IMR-90 (cell line): ENCODE results near the gene CEP83. TPM values are rescaled to one million over a fixed set of nuclear protein-coding genes. Genes with fewer than 3 reads are reported as not detected.

Experiments
- ATAC-seq: fragments of 200-7000 bp; cut with Tn5 transposase; 2 replicates; pipeline ENCODE4 v1.9.1; 2020; ENCODE audit warnings: low read depth, mild to moderate bottlenecking, moderate library complexity
- BruUV-seq: library from RNA; stranded (reverse); fragments of 400-500 nt; replicated peaks from 2 replicates; lab custom pipeline; 2021; lab: Mats Ljungman, UMichigan
- CTCF ChIA-PET: fragments of 300-600 bp; formaldehyde crosslinking; extraction: SDS; loops from one replicate; lab custom pipeline; 2021; ENCODE audit warnings: antibody characterized with exemption; lab: Yijun Ruan, JAX
- POLR2A ChIA-PET: fragments of 300-600 bp; sonication (Branson Sonifier 250); formaldehyde crosslinking; loops from one replicate; lab custom pipeline; 2022; ENCODE audit warnings: antibody characterized with exemption; ENCODE audit not compliant: unreplicated experiment; lab: Charles Lee
- DNase-seq: peaks from one replicate; pipeline ENCODE4 v3.0.0; 2013
- H2AFZ ChIP-seq: replicated peaks from 2 replicates; pipeline ENCODE3; 2013; ENCODE audit warnings: low read length, mild to moderate bottlenecking; ENCODE audit not compliant: poor library complexity
- H2AK5ac ChIP-seq: 2 replicates; pipeline ENCODE4 v1.6.1; 2013; ENCODE audit warnings: low read depth, low read length, inconsistent platforms
- H2AK9ac ChIP-seq: replicated peaks from 2 replicates; pipeline ENCODE3; 2013; ENCODE audit warnings: mild to moderate bottlenecking, low read depth, low read length, moderate library complexity; ENCODE audit not compliant: poor library complexity
- H2BK120ac ChIP-seq: 2 replicates; pipeline ENCODE4 v1.6.1; 2013; ENCODE audit warnings: low read depth, low read length, inconsistent platforms
- H2BK15ac ChIP-seq: 3 replicates; pipeline ENCODE4 v1.6.1; 2013; ENCODE audit warnings: low read depth, low read length, inconsistent platforms
- H2BK20ac ChIP-seq: 2 replicates; pipeline ENCODE4 v1.6.1; 2013; ENCODE audit warnings: low read depth, mild to moderate bottlenecking, inconsistent platforms, low read length, moderate library complexity
- H2BK5ac ChIP-seq: 2 replicates; pipeline ENCODE4 v1.6.1; 2013; ENCODE audit warnings: mild to moderate bottlenecking, low read depth, low read length, inconsistent platforms; ENCODE audit not compliant: poor library complexity, severe bottlenecking
- H3K14ac ChIP-seq: replicated peaks from 2 replicates; pipeline ENCODE4 v1.6.1; 2013; ENCODE audit warnings: low read depth, low read length, inconsistent platforms
- H3K18ac ChIP-seq: 2 replicates; pipeline ENCODE4 v1.6.1; 2013; ENCODE audit warnings: low read depth, low read length, control low read depth
- H3K23ac ChIP-seq: 2 replicates; pipeline ENCODE4 v1.6.1; 2013; ENCODE audit warnings: low read depth, low read length, inconsistent platforms
- H3K27ac ChIP-seq: 2 replicates; pipeline ENCODE4 v1.5.1; 2013; ENCODE audit warnings: mild to moderate bottlenecking, control low read depth, low read length; ENCODE audit not compliant: insufficient read depth
- H3K27me3 ChIP-seq: 2 replicates; pipeline ENCODE4 v1.6.1; 2013; ENCODE audit warnings: low read length; ENCODE audit not compliant: control insufficient read depth, insufficient read depth
- H3K36me3 ChIP-seq: 2 replicates; pipeline ENCODE4 v1.6.1; 2013; ENCODE audit warnings: low read length, mixed read lengths; ENCODE audit not compliant: control insufficient read depth, insufficient read depth
- H3K4ac ChIP-seq: 2 replicates; pipeline ENCODE4 v1.6.1; 2013; ENCODE audit warnings: low read depth, low read length, inconsistent platforms
- H3K4me1 ChIP-seq: 2 replicates; pipeline ENCODE4 v1.6.1; 2013; ENCODE audit warnings: low read length, mixed read lengths; ENCODE audit not compliant: control insufficient read depth, insufficient read depth
- H3K4me2 ChIP-seq: 2 replicates; pipeline ENCODE4 v1.6.1; 2013; ENCODE audit warnings: low read depth, mild to moderate bottlenecking, control low read depth, low read length, moderate library complexity
- H3K4me3 ChIP-seq: 2 replicates; pipeline ENCODE4 v1.5.1; 2013; ENCODE audit warnings: low read depth, mild to moderate bottlenecking, control low read depth, low read length, moderate library complexity; ENCODE audit not compliant: insufficient read depth
- H3K56ac ChIP-seq: 2 replicates; pipeline ENCODE4 v1.6.1; 2013; ENCODE audit warnings: low read length, inconsistent platforms; ENCODE audit not compliant: insufficient read depth; ENCODE audit errors: extremely low read depth
- H3K79me1 ChIP-seq, 2 experiments: 2 replicates each; pipeline ENCODE4 v1.6.1; 2013; ENCODE audit warnings: low read length in 2 of 2, inconsistent platforms in 1 of 2, low read depth in 1 of 2
- H3K9ac ChIP-seq: 2 replicates; pipeline ENCODE4 v1.6.1; 2013; ENCODE audit warnings: low read depth, low read length, control low read depth
- H3K9me1 ChIP-seq: 2 replicates; pipeline ENCODE4 v1.6.1; 2013; ENCODE audit warnings: low read length, inconsistent platforms; ENCODE audit not compliant: insufficient read depth
- H3K9me3 ChIP-seq: 2 replicates; pipeline ENCODE4 v1.6.1; 2013; ENCODE audit warnings: low read length; ENCODE audit not compliant: control insufficient read depth, insufficient read depth
- H4K20me1 ChIP-seq: 2 replicates; pipeline ENCODE4 v1.6.1; 2013; ENCODE audit warnings: low read length, inconsistent platforms; ENCODE audit not compliant: insufficient read depth
- H4K5ac ChIP-seq: 2 replicates; pipeline ENCODE4 v1.6.1; 2013; ENCODE audit warnings: mild to moderate bottlenecking, low read depth, low read length, control low read depth
- H4K8ac ChIP-seq, 2 experiments: 2 replicates each; pipeline ENCODE4 v1.6.1; 2013; ENCODE audit warnings: low read depth in 2 of 2, low read length in 2 of 2, control low read depth in 1 of 2, inconsistent platforms in 1 of 2
- H4K91ac ChIP-seq: 2 replicates; pipeline ENCODE4 v1.6.1; 2013; ENCODE audit warnings: low read depth, low read length, inconsistent platforms; ENCODE audit not compliant: insufficient read depth
- BHLHE40 ChIP-seq: fragments of 150-350 bp; IDR thresholded peaks from 2 replicates; pipeline ENCODE4 v1.6.1; 2016; ENCODE audit warnings: mild to moderate bottlenecking, low read depth, low read length
- MAZ ChIP-seq: IDR thresholded peaks from 2 replicates; pipeline ENCODE4 v1.6.1; 2012; ENCODE audit warnings: low read depth, mild to moderate bottlenecking, low read length, improper control_type of control experiment, moderate library complexity, borderline replicate concordance
- RAD21 ChIP-seq: IDR thresholded peaks from 2 replicates; pipeline ENCODE4 v1.6.1; 2012; ENCODE audit warnings: low read length, improper control_type of control experiment
- RCOR1 ChIP-seq: IDR thresholded peaks from 2 replicates; pipeline ENCODE4 v1.6.1; 2012; ENCODE audit warnings: mild to moderate bottlenecking, low read length, improper control_type of control experiment; ENCODE audit not compliant: insufficient replicate concordance
- WGBS, 2 experiments: methylation state at CpG; one replicate each; pipeline versions ENCODE4 v1.1.5 to v1.1.7; 2013; ENCODE audit warnings: missing lambda C conversion rate in 2 of 2; ENCODE audit not compliant: insufficient read length in 1 of 2; ENCODE audit errors: extremely low coverage in 2 of 2; 5-methylcytosine and 5-hydroxymethylcytosine counted together
- dilution Hi-C: fragments of 300-500 bp; cut with HindIII; formaldehyde crosslinking; loops from one replicate; pipeline ENCODE4 v1.14.3; 2018; ENCODE audit warnings: low sequenced_read_pairs; ENCODE audit not compliant: unreplicated experiment
- in situ Hi-C: fragments of 300-500 bp; cut with MboI; formaldehyde crosslinking; loops from 3 replicates; pipeline ENCODE4 v1.14.3; 2019; ENCODE audit warnings: low sequenced_read_pairs, inconsistent platforms, mixed read lengths
- intact Hi-C: fragments of 100-400 bp; cut with micrococcal nuclease; formaldehyde crosslinking; loops from 2 replicates; pipeline ENCODE4 v1.10.0; 2022
- polyA plus RNA-seq, 3 experiments: library from polyadenylated mRNA; depleted of rRNA; stranded (reverse); fragments of >200 nt; gene quantifications; 2 replicates each; pipeline ENCODE4 v1.2.3, GENCODE V29; 2012; ENCODE audit warnings: low replicate concordance in 1 of 3
- total RNA-seq: library from RNA; depleted of rRNA; stranded (reverse); fragments of >200 nt; gene quantifications from 2 replicates; pipeline ENCODE4 v1.2.3, GENCODE V29; 2012

The CEP83 gene
- total and polyA plus RNA-seq, 2 of the 4 experiments (the other 2 are of a cell fraction): 3.9 to 8.9 TPM

DNA sequence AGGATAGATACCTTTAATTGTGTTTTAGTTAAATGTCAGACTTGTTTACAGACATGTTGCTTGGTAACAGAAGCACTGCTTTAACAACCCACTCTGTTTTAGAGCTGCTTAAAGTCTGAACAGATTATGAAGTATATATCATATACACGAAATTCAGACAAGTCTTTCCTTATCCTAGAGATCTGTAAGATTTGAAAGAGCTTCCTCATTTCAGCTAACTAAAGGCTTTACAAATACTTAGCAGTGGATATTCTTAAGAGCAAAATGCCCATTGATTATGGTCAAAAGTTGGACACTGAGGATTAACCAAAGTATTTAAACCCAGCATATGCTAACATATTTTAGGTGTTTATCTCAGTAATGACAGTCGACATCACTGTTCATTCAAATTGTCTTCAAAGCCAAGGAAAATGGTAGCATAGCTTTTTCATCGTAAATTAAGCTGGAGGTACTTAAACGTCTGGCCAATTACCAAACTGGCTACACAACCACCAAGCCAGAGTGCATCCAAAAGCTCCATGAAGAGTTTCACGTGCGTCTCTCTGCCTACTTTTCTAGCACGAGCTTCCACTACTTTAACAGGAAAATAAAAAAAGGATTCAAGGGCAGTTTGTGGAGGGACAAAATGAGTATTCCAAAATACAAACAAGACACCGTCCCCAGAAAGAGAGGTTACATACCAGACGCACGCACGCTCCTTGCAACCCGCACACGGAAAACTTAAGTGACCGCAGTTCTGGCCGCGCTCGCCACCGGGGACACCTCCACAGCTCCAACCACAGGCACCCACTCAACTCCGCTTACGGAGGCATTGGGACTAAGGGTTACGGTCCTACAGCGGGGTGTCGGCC, 565 bp downstream of the CEP83 start:
- Histone ChIP-seq H2BK20ac (peak overlapping the region; percentile 20; the same call in 1 of the 2 replicates), H3K9me3 (no peaks in the 10 kb centered on the region), H3K4me1 (no peaks in the 10 kb centered on the region), H3K18ac (peak overlapping the region; percentile 1; the same call in 1 of the 2 replicates), H3K79me1 (peaks cover 0 to 19% of the 10 kb centered on the region in 2 experiments; a peak in 3 of 4 replicates), H4K8ac (peak overlapping the region; percentile 70 to 75; a peak in 3 of 4 replicates), H2AK5ac (peak overlapping the region; percentile 15; the same call in 1 of the 2 replicates), H2BK120ac (peak overlapping the region; percentile 60; the same call in 1 of the 2 replicates), H3K14ac (peak overlapping the region; percentile 8; the same call in 1 of the 2 replicates), H3K4ac (peak overlapping the region; percentile 80), H2AFZ (peak overlapping the region; percentile 95), H2BK15ac (no peak overlapping the region), H4K20me1 (no peaks in the 10 kb centered on the region), H3K27ac (peak overlapping the region; percentile 77), H3K9me1 (no peaks in the 10 kb centered on the region), H4K5ac (no peak overlapping the region), H3K36me3 (peaks cover 1% of the 10 kb centered on the region; the same call in 1 of the 2 replicates), H3K23ac (peak overlapping the region; percentile 46), H3K9ac (peak overlapping the region; percentile 66), H2BK5ac (peak overlapping the region; percentile 40), H3K56ac (peak overlapping the region; percentile 60), H3K4me2 (peak overlapping the region; percentile 78), H3K27me3 (no peaks in the 10 kb centered on the region), H2AK9ac (peak overlapping the region; percentile 10), H3K4me3 (peak overlapping the region; percentile 73), H4K91ac (no peak overlapping the region)
- ChIA-PET POLR2A (no interaction called here), CTCF (interaction anchor here (0.6 kb wide), 1 partner anchor 278 kb away, joined by 4 read pairs; no protein-coding TSS in a partner anchor)
- dilution Hi-C loops: no loop called here
- BruUV-seq: TSS peak; percentile 83
- WGBS, 2 experiments: 4% methylated on average over 3 of the region's 23 CpGs; no CpG with 5 or more reads in 1 of the 2 experiments
- DNase-seq (peak; percentile 48), ATAC-seq (peak; percentile 66)
- in situ Hi-C loops: no loop called here
- TF ChIP-seq RAD21 (no peak), MAZ (no peak), RCOR1 (no peak), BHLHE40 (0 out of 2 replicates have a peak, but pooled peaks have one; percentile 23)
- intact Hi-C loops: loop anchor here (5.0 kb wide), 1 partner anchor 73 kb away; no protein-coding TSS in a partner anchor
